H1 (cell line): ENCODE measurements around the gene FIGNL2. TPM values are rescaled to one million over a fixed set of nuclear protein-coding genes. Genes with fewer than 3 reads are reported as not detected.

Experiments used
- CTCF ChIA-PET: fragments of 300-600 bp; sonication (Branson Sonifier 250); formaldehyde crosslinking; loops from one replicate; lab custom pipeline; 2021; ENCODE audit not compliant: partially characterized antibody; lab: Charles Lee
- POLR2A ChIA-PET: fragments of 300-600 bp; sonication (Branson Sonifier 250); formaldehyde crosslinking; loops from one replicate; lab custom pipeline; 2021; ENCODE audit warnings: inconsistent platforms; ENCODE audit not compliant: partially characterized antibody; lab: Charles Lee
- DNase-seq, 2 experiments: peaks; one replicate each; pipeline versions ENCODE4 v3.0.0 to v3.0.0-alpha.2; 2010 to 2022; ENCODE audit warnings: low spot score in 2 of 2, low read depth in 1 of 2, mixed read lengths in 1 of 2
- FAIRE-seq: peaks from 2 replicates; lab custom pipeline; 2011; peaks lifted over from hg19 to GRCh38; lab: Jason Lieb, UNC
- H2AFZ ChIP-seq: 2 replicates; pipeline ENCODE4 v1.8.1; 2012; ENCODE audit warnings: low read length, inconsistent platforms
- H2AK5ac ChIP-seq: 2 replicates; pipeline ENCODE4 v1.6.1; 2013; ENCODE audit warnings: low read depth, low read length
- H2BK120ac ChIP-seq: replicated peaks from 2 replicates; pipeline ENCODE3; 2013; ENCODE audit warnings: low read depth, low read length, inconsistent platforms
- H2BK12ac ChIP-seq: 2 replicates; pipeline ENCODE4 v1.6.1; 2013; ENCODE audit warnings: low read depth, low read length
- H2BK15ac ChIP-seq: 2 replicates; pipeline ENCODE4 v1.6.1; 2013; ENCODE audit warnings: low read length
- H2BK20ac ChIP-seq: 2 replicates; pipeline ENCODE4 v1.6.1; 2013; ENCODE audit warnings: low read length
- H2BK5ac ChIP-seq: 2 replicates; pipeline ENCODE4 v1.6.1; 2013; ENCODE audit warnings: low read depth, low read length
- H3K14ac ChIP-seq: 2 replicates; pipeline ENCODE4 v1.6.1; 2013; ENCODE audit warnings: inconsistent platforms; ENCODE audit not compliant: insufficient read length
- H3K18ac ChIP-seq: 2 replicates; pipeline ENCODE4 v1.6.1; 2013; ENCODE audit warnings: low read length; ENCODE audit errors: extremely low read depth
- H3K23ac ChIP-seq: 2 replicates; pipeline ENCODE4 v1.6.1; 2013; ENCODE audit warnings: inconsistent platforms; ENCODE audit not compliant: insufficient read length
- H3K23me2 ChIP-seq: 2 replicates; pipeline ENCODE4 v1.6.1; 2013; ENCODE audit warnings: low read depth, low read length
- H3K27ac ChIP-seq: 2 replicates; pipeline ENCODE4 v1.6.1; 2011; ENCODE audit warnings: low read depth, low read length, inconsistent platforms
- H3K27me3 ChIP-seq, 4 experiments: replicated peaks in 1 of 4; 1 replicate in 1 of 4; 2 replicates in 3 of 4; pipeline versions ENCODE4 v1.6.1 to v1.8.1; 2011 to 2013; ENCODE audit warnings: low read length in 3 of 4, mild to moderate bottlenecking in 3 of 4, inconsistent platforms in 2 of 4, mixed read lengths in 2 of 4, moderate library complexity in 1 of 4; ENCODE audit not compliant: control insufficient read depth in 3 of 4, insufficient read depth in 3 of 4; ENCODE audit errors: extremely low read depth in 1 of 4
- H3K36me3 ChIP-seq, 4 experiments: 2 replicates each; pipeline versions ENCODE4 v1.6.1 to v1.8.1; 2011 to 2013; ENCODE audit warnings: mild to moderate bottlenecking in 4 of 4, low read length in 3 of 4, moderate library complexity in 2 of 4, control low read depth in 1 of 4, inconsistent platforms in 1 of 4; ENCODE audit not compliant: insufficient read depth in 4 of 4, control insufficient read depth in 2 of 4
- H3K4ac ChIP-seq: replicated peaks from 2 replicates; pipeline ENCODE3; 2013; ENCODE audit warnings: low read length, low read depth, mixed read lengths, inconsistent platforms; ENCODE audit not compliant: insufficient read length
- H3K4me1 ChIP-seq, 4 experiments: replicated peaks in 1 of 4; 1 replicate in 1 of 4; 2 replicates in 3 of 4; pipeline versions ENCODE4 v1.6.1 to v1.8.1; 2011 to 2013; ENCODE audit warnings: low read length in 3 of 4, inconsistent platforms in 2 of 4, mixed read lengths in 1 of 4; ENCODE audit not compliant: insufficient read depth in 4 of 4, control insufficient read depth in 3 of 4
- H3K4me2 ChIP-seq, 2 experiments: 2 replicates each; pipeline versions ENCODE4 v1.6.1 to v1.8.1; 2011 to 2013; ENCODE audit warnings: low read depth in 2 of 2, low read length in 2 of 2, control low read depth in 1 of 2, inconsistent platforms in 1 of 2, mild to moderate bottlenecking in 1 of 2; ENCODE audit not compliant: insufficient read depth in 1 of 2
- H3K4me3 ChIP-seq, 4 experiments: fragments of 200-600, 300-600 bp in 1 of 4; sonication (generic), shearing (Covaris generic), sonication (Bioruptor Twin) in 1 of 4; 2 replicates each; pipeline versions ENCODE4 v1.5.1 to v1.8.1; 2011 to 2016; ENCODE audit warnings: low read length in 4 of 4, low read depth in 3 of 4, control low read depth in 2 of 4, inconsistent platforms in 2 of 4, mild to moderate bottlenecking in 2 of 4, mixed read lengths in 1 of 4, moderate library complexity in 1 of 4; ENCODE audit not compliant: insufficient read depth in 2 of 4; ENCODE audit errors: extremely low read depth in 1 of 4
- H3K56ac ChIP-seq: replicated peaks from 2 replicates; pipeline ENCODE3; 2013; ENCODE audit warnings: low read depth, mild to moderate bottlenecking, mixed read lengths, low read length, inconsistent platforms; ENCODE audit not compliant: insufficient read length
- H3K79me1 ChIP-seq: 2 replicates; pipeline ENCODE4 v1.6.1; 2013; ENCODE audit warnings: low read depth, low read length, control low read depth
- H3K79me2 ChIP-seq, 2 experiments: 2 replicates each; pipeline versions ENCODE4 v1.6.1 to v1.8.1; 2012 to 2013; ENCODE audit warnings: low read length in 2 of 2, mild to moderate bottlenecking in 2 of 2, inconsistent platforms in 1 of 2; ENCODE audit not compliant: insufficient read depth in 2 of 2, control insufficient read depth in 1 of 2
- H3K9ac ChIP-seq, 4 experiments: replicated peaks in 1 of 4; 1 replicate in 1 of 4; 2 replicates in 3 of 4; pipeline versions ENCODE4 v1.6.1 to v1.8.1; 2011 to 2013; ENCODE audit warnings: low read depth in 3 of 4, low read length in 3 of 4, control low read depth in 2 of 4, mild to moderate bottlenecking in 2 of 4, moderate library complexity in 2 of 4, inconsistent platforms in 1 of 4; ENCODE audit errors: extremely low read depth in 1 of 4
- H3K9me3 ChIP-seq, 2 experiments: 2 replicates each; pipeline versions ENCODE4 v1.6.1 to v1.8.1; 2012 to 2013; ENCODE audit warnings: mild to moderate bottlenecking in 2 of 2, moderate library complexity in 2 of 2, control low read depth in 1 of 2, inconsistent platforms in 1 of 2, low read depth in 1 of 2, low read length in 1 of 2, mixed read lengths in 1 of 2; ENCODE audit not compliant: insufficient read depth in 2 of 2
- H4K20me1 ChIP-seq, 2 experiments: replicated peaks in 1 of 2; 2 replicates each; pipeline versions ENCODE3 to v1.8.1; 2011 to 2013; ENCODE audit warnings: inconsistent platforms in 2 of 2, low read length in 2 of 2, mild to moderate bottlenecking in 1 of 2; ENCODE audit not compliant: insufficient read depth in 2 of 2, control insufficient read depth in 1 of 2
- H4K5ac ChIP-seq: 2 replicates; pipeline ENCODE4 v1.6.1; 2013; ENCODE audit warnings: low read length, low read depth, mixed read lengths, inconsistent platforms; ENCODE audit not compliant: insufficient read length
- H4K8ac ChIP-seq: 2 replicates; pipeline ENCODE4 v1.8.0; 2013; ENCODE audit warnings: mild to moderate bottlenecking, moderate library complexity, low read length, inconsistent platforms; ENCODE audit not compliant: insufficient read depth; ENCODE audit errors: extremely low read depth
- H4K91ac ChIP-seq: replicated peaks from 2 replicates; pipeline ENCODE3; 2013; ENCODE audit warnings: low read length, mixed read lengths, inconsistent platforms; ENCODE audit not compliant: insufficient read length
- ATF2 ChIP-seq: IDR thresholded peaks from 2 replicates; pipeline ENCODE4 v1.6.1; 2012; ENCODE audit warnings: low read length, inconsistent platforms
- ATF3 ChIP-seq: IDR thresholded peaks from 2 replicates; pipeline ENCODE4 v1.6.1; 2011; ENCODE audit warnings: low read depth, mild to moderate bottlenecking, low read length; ENCODE audit not compliant: insufficient read depth
- CBX5 ChIP-seq: fragments of 300-800, 300-1000 bp; sonication (generic); IDR thresholded peaks from 2 replicates; pipeline ENCODE4 v1.7.1; 2016; ENCODE audit warnings: antibody characterized with exemption, low read length, low read depth
- HDAC2 ChIP-seq, 2 experiments: fragments of 300-600 bp in 1 of 2; sonication (generic) in 1 of 2; IDR thresholded peaks; 2 replicates each; pipeline ENCODE4 v1.6.1; 2011 to 2012; ENCODE audit warnings: low read depth in 2 of 2, low read length in 2 of 2, mild to moderate bottlenecking in 2 of 2, moderate library complexity in 2 of 2, borderline replicate concordance in 1 of 2, inconsistent platforms in 1 of 2
- JUN ChIP-seq: IDR thresholded peaks from 2 replicates; pipeline ENCODE4 v1.6.1; 2011; ENCODE audit warnings: low read depth, mild to moderate bottlenecking, improper control_type of control experiment, low read length
- JUND ChIP-seq: IDR thresholded peaks from 2 replicates; pipeline ENCODE4 v1.6.1; 2011; ENCODE audit warnings: mild to moderate bottlenecking, improper control_type of control experiment, low read length
- NANOG ChIP-seq: IDR thresholded peaks from 2 replicates; pipeline ENCODE4 v1.6.1; 2011; ENCODE audit warnings: low read length, low read depth, mild to moderate bottlenecking, inconsistent platforms; ENCODE audit not compliant: insufficient read depth, poor library complexity, severe bottlenecking
- NRF1 ChIP-seq: IDR thresholded peaks from 2 replicates; pipeline ENCODE4 v1.6.1; 2011; ENCODE audit warnings: mild to moderate bottlenecking, low read depth, low read length, improper control_type of control experiment
- RAD21 ChIP-seq, 2 experiments: IDR thresholded peaks in 1 of 2; conservative IDR thresholded peaks in 1 of 2; 2 replicates each; pipeline ENCODE4 v1.6.1; 2011; ENCODE audit warnings: low read depth in 2 of 2, low read length in 2 of 2, improper control_type of control experiment in 1 of 2, inconsistent platforms in 1 of 2, mild to moderate bottlenecking in 1 of 2, moderate library complexity in 1 of 2
- SRF ChIP-seq: IDR thresholded peaks from 2 replicates; pipeline ENCODE4 v1.6.1; 2011; ENCODE audit warnings: mild to moderate bottlenecking, low read depth, low read length, moderate library complexity
- WGBS, 2 experiments: shearing (Covaris generic) in 1 of 2; methylation state at CpG; one replicate each; pipeline versions ENCODE4 v1.1.6 to v1.1.7; 2013 to 2015; ENCODE audit warnings: low lambda C conversion rate in 2 of 2, mixed read lengths in 2 of 2, inconsistent platforms in 1 of 2, low coverage in 1 of 2, missing lambda C conversion rate in 1 of 2; ENCODE audit not compliant: insufficient replicate concordance in 2 of 2, insufficient coverage in 1 of 2, insufficient read length in 1 of 2; ENCODE audit errors: extremely low coverage in 1 of 2, missing lambda C conversion rate in 1 of 2; 5-methylcytosine and 5-hydroxymethylcytosine counted together
- polyA plus RNA-seq, 7 experiments: library from polyadenylated mRNA; depleted of rRNA in 3 of 7; stranded (reverse) in 5 of 7; unstranded in 2 of 7; fragments of >200 nt in 5 of 7; fragments of 200-250 nt in 2 of 7; gene quantifications; 1 replicate in 5 of 7; 2 replicates in 1 of 7; 4 replicates in 1 of 7; pipeline versions ENCODE4 v1.2.1 to v1.2.3, GENCODE V29; 2011 to 2013; ENCODE audit warnings: missing spikeins in 2 of 7, mixed read lengths in 2 of 7
- total RNA-seq: library from RNA; stranded (reverse); fragmentation: NEBNext Ultra II Directional; extraction: Animal tissue kit (Norgen Biotek cat#: 25700); gene quantifications from 2 replicates; pipeline ENCODE4 v1.2.1, GENCODE V29; 2021

The FIGNL2 gene
- total and polyA plus RNA-seq, 2 of the 8 experiments (the other 6 are each of a cell fraction or from before 2014, with no cell fraction given) = 6.5 to 7.1 TPM

GRCh38 chr12:51844854-51845253 is 3.7 kb downstream of the FIGNL2 start:
- no peak for DNase-seq
- CTCF ChIA-PET = interaction anchor here (1.3 to 2.5 kb wide), 5 partner anchors 8 to 30 kb away, joined by 5 to 13 read pairs (median 6); no protein-coding TSS in a partner anchor
- 86% methylated on average over 4 of the region's 4 CpGs; no CpG with 5 or more reads in 1 of the 2 experiments for WGBS, 2 experiments
- no peak for TF ChIP-seq NRF1
- no peak for TF ChIP-seq JUN
- no peak for TF ChIP-seq ATF3
- TF ChIP-seq JUND = no peak
- no peak for TF ChIP-seq NANOG
- no peak for TF ChIP-seq CBX5
- TF ChIP-seq SRF = no peak
- no peak for TF ChIP-seq HDAC2 (IDR thresholded peaks at IDR 0.05; ENCODE audit: borderline replicate concordance in 1 of 2, low read depth in 2 of 2, low read length in 2 of 2)
- no peak for TF ChIP-seq RAD21 (IDR thresholded peaks at IDR 0.05 in 1 of 2, conservative IDR thresholded peaks at IDR 0.05 in 1 of 2; ENCODE audit: low read depth in 2 of 2, low read length in 2 of 2)
- no peak for TF ChIP-seq ATF2

More at GRCh38 chr12:51844854-51845253, 3.7 kb downstream of the FIGNL2 start:
- Histone ChIP-seq H4K8ac (no peak overlapping the region), H3K9ac (no peak overlapping the region), H2BK20ac (no peak overlapping the region), H3K4me2 (no peak overlapping the region; a peak in 1 of 4 replicates), H3K56ac (no peak overlapping the region), H2BK12ac (no peak overlapping the region), H3K23ac (no peak overlapping the region), H3K27me3 (peaks cover 0 to 10% (median 9%) of the 10 kb centered on the region in 4 experiments; a peak in 6 of 7 replicates), H2BK5ac (no peak overlapping the region), H4K91ac (no peak overlapping the region), H2BK120ac (no peak overlapping the region), H3K4ac (no peak overlapping the region), H3K79me2 (peaks cover 0 to 4% of the 10 kb centered on the region in 2 experiments; a peak in 2 of 4 replicates), H2BK15ac (no peak overlapping the region), H4K20me1 (peaks cover 2 to 14% of the 10 kb centered on the region in 2 experiments), H3K4me3 (no peak overlapping the region), H3K4me1 (peaks cover 12 to 42% (median 26%) of the 10 kb centered on the region in 4 experiments), H3K27ac (no peak overlapping the region), H4K5ac (no peak overlapping the region), H3K18ac (no peak overlapping the region), H3K36me3 (no peaks in the 10 kb centered on the region), H3K23me2 (peaks cover 18% of the 10 kb centered on the region; the same call in 1 of the 2 replicates), H2AK5ac (no peak overlapping the region), H3K14ac (no peak overlapping the region), H3K79me1 (peaks cover 5% of the 10 kb centered on the region), H3K9me3 (no peaks in the 10 kb centered on the region), H2AFZ (no peak overlapping the region)
- no peak for FAIRE-seq
- POLR2A ChIA-PET = interaction anchor here (1.7 to 2.5 kb wide), 3 partner anchors 8 to 19 kb away, joined by 6 to 10 read pairs (median 8); no protein-coding TSS in a partner anchor
